GM19455 (cell line): ENCODE data around the gene GSTM2.
A peak's percentile ranks its signal among the peaks of the same experiment; 100 is the strongest.
"Not testable (repeated sequence)": the region's sequence is repeated elsewhere in the genome, so short reads cannot be mapped to it uniquely, and the experiment has no call there.

Source experiments
- ATAC-seq: cut with Tn5 transposase; IDR thresholded peaks from one replicate; pipeline ENCODE4 v1.9.1; 2021; ENCODE audit not compliant: unreplicated experiment

GSTM2 gene

GRCh38 chr1:109643385-109644230 is 24.2 kb upstream of the GSTM2 start:
- ATAC-seq: peak; percentile 88

- no peak for ATAC-seq
Measured at GRCh38 chr1:109644670-109645069, 23.2 kb upstream of the GSTM2 start.

GRCh38 chr1:109649491-109649914 is 18.4 kb upstream of the GSTM2 start:
- ATAC-seq: no peak

- no peak for ATAC-seq
Measured at GRCh38 chr1:109650609-109651008, 17.2 kb upstream of the GSTM2 start.

GRCh38 chr1:109652402-109652801 is 15.5 kb upstream of the GSTM2 start:
- no peak for ATAC-seq

GRCh38 chr1:109653306-109653705 is 14.6 kb upstream of the GSTM2 start:
- no peak for ATAC-seq

- no peak for ATAC-seq
Measured at GRCh38 chr1:109654519-109654918, 13.3 kb upstream of the GSTM2 start.

- ATAC-seq: peak; percentile 91
Measured at GRCh38 chr1:109655615-109656519, 12.0 kb upstream of the GSTM2 start, which contains the start of gene GSTM4. Gene GSTM4, plus strand, starts transcription at chr1:109656099. Its CDS starts 291 bp downstream, at chr1:109656390.

- ATAC-seq: no peak
Measured at GRCh38 chr1:109657395-109657794, 10.5 kb upstream of the GSTM2 start.

GRCh38 chr1:109657970-109658369 is 9.9 kb upstream of the GSTM2 start:
- ATAC-seq: no peak

GRCh38 chr1:109658533-109659042 is 9.3 kb upstream of the GSTM2 start:
- ATAC-seq: no peak

GRCh38 chr1:109659145-109659544 is 8.7 kb upstream of the GSTM2 start:
- ATAC-seq: no peak

GRCh38 chr1:109659997-109660690 is 7.7 kb upstream of the GSTM2 start:
- ATAC-seq: no peak

GRCh38 chr1:109660691-109661026 is 7.2 kb upstream of the GSTM2 start:
- not testable (repeated sequence) for ATAC-seq

GRCh38 chr1:109661391-109661790 is 6.5 kb upstream of the GSTM2 start:
- ATAC-seq: no peak

GRCh38 chr1:109664671-109665070 is 3.2 kb upstream of the GSTM2 start:
- ATAC-seq: no peak

GRCh38 chr1:109668123-109668775 is 392 bp downstream of the GSTM2 start:
- ATAC-seq: no peak

GRCh38 chr1:109669246-109669948 is 1.5 kb downstream of the GSTM2 start:
- no peak for ATAC-seq

GRCh38 chr1:109669949-109670302 is 2.1 kb downstream of the GSTM2 start:
- ATAC-seq: not testable (repeated sequence)

- no peak for ATAC-seq
Measured at GRCh38 chr1:109671067-109671466, 3.2 kb downstream of the GSTM2 start.
